ENCODE results near the gene SLC35F1.

SLC35F1 gene

DNA sequence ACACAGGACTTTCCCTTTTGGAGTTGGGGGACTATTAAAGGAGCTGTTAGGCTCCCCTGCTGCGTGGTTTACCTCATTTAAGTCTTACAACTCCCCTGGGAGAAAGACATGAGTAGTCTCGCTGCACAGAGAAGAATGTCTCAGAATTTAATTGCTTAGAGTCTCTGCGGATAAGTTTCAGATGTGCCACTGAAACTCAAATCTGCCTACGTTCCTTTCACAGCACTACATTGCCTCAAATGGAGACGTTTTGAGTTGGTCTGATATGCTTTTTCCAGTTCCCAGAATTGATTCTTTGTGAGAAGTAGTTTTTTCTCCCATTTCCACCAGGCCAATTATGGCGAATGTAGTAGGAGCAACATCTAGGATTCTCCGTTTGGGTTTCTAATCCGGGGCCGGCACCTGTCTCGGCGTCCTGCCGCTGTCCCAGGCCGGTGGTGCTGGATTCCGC lies 532 bp upstream of the SLC35F1 start:
- peak; percentile 30 for DNase-seq (ENCODE audit: extremely low spot score)
- TF ChIP-seq CTCF (IDR thresholded peaks at IDR 0.05; ENCODE audit: control extremely low read depth, extremely low read depth, low read depth, missing control alignments), result no peak
- ChIA-PET POLR2A (no interaction called here), CTCF (interaction anchor here (1.0 to 1.4 kb wide), 2 partner anchors 9 to 14 kb away, joined by 3 to 4 read pairs; no protein-coding TSS in a partner anchor)

DNA sequence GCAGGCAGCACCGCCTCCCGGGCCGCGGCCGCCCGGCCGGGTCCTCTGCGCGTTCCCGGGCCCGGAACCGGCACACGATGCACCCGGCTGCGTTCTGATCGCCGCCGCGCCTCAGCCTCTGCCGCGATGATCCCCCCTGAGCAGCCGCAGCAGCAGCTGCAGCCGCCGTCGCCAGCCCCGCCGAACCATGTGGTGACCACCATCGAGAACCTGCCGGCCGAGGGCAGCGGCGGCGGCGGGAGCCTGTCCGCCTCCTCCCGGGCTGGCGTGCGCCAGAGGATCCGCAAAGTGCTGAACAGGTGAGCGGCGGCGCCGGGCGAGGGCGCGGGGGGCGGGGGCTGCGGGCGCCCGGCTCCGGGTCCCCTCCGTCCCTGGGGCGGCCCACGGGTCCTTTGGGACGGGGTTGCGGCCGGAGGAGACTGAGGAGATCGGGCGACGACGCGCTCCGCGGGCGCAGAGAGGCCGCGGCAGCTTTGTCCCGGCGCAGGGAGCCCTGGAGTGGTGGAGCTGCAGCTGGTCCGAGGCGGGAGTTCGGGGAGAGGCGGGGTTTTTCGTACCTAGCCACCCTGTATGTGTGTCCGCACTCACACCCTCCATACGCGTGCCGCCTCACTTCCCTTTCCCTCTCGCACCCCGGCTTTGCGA lies 659 bp downstream of the SLC35F1 start:
- peak; percentile 18 for DNase-seq (ENCODE audit: extremely low spot score)
- POLR2A ChIA-PET, result no interaction called here
- CTCF ChIA-PET, result interaction anchor here (1.0 to 1.4 kb wide), 3 partner anchors 10 to 19 kb away, joined by 3 to 4 read pairs (median 3); no protein-coding TSS in a partner anchor
- TF ChIP-seq CTCF (IDR thresholded peaks at IDR 0.05; ENCODE audit: control extremely low read depth, extremely low read depth, low read depth, missing control alignments), result no peak

DNA sequence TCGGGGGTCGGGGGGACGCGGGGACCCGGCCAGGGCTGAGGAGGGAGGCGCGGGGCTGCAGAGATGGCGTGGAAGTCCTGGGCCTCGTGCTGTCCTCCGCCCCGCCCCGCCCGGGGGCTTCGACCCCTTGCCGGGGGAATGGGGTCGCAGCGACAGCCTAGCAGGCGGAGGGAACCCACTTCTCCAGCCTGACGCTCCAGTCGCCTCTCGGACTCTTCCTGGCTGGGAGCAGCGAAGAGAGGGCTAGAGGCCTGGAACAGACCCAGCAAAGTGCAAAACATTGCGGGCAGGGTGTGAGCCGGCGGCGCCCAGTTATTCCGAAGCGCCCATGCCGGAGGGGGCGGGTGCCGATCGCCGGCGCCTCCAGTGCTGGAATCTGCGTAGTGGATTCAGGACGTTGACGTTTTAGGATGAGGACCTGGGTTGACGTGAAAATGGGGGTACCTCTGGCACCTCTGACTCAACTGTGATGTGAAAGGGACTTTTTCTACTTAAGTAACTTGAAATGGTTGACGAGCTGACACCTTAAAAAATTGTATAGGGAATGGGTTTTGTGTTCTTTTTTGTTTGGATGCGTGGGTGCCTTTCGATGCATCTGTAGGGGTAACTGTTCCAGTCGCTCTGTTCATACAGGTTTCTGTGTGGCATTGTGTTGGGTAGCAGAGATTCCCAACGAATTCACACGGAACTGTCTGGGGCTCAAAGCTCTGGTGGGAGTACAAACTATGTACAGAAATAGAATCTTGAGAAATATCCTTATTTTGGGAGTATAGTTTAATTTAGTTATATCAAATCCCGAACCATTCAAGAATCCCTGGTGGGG lies 1.4 kb downstream of the SLC35F1 start:
- TF ChIP-seq CTCF (IDR thresholded peaks at IDR 0.05; ENCODE audit: control extremely low read depth, extremely low read depth, low read depth, missing control alignments), result no peak
- DNase-seq (ENCODE audit: extremely low spot score), result no peak
- POLR2A ChIA-PET, result no interaction called here
- CTCF ChIA-PET, result interaction anchor here (1.0 kb wide), 1 partner anchor 20 kb away, joined by 3 read pairs; no protein-coding TSS in a partner anchor

DNA sequence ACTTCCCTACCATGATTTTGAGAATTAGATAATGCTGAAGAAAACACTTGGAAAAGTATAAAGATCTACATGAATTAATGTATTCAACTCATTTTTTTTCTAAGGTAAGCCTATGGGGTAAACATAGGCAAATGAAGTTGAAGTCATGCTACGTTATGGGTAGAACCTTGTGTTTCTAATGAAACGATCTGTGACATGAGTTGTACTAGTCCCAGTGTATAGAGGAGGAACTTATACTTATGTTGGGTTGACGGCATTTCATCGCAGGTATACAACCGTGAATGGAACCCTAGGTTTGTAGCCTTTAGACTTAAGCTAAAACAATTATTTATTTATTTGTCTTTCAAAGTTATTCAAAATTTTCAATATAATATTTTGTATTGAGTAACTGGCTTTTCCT lies 2.6 kb downstream of the SLC35F1 start:
- no peak for TF ChIP-seq CTCF (IDR thresholded peaks at IDR 0.05; ENCODE audit: control extremely low read depth, extremely low read depth, low read depth, missing control alignments)
- no peak for DNase-seq (ENCODE audit: extremely low spot score)
- POLR2A ChIA-PET, result no interaction called here
- CTCF ChIA-PET, result no interaction called here

- DNase-seq (ENCODE audit: extremely low spot score), result no peak
- POLR2A ChIA-PET, result no interaction called here
- CTCF ChIA-PET, result no interaction called here
- TF ChIP-seq CTCF (IDR thresholded peaks at IDR 0.05; ENCODE audit: control extremely low read depth, extremely low read depth, low read depth, missing control alignments), result no peak
Observed at GRCh38 chr6:117910549-117910948, 3.5 kb downstream of the SLC35F1 start.

DNA sequence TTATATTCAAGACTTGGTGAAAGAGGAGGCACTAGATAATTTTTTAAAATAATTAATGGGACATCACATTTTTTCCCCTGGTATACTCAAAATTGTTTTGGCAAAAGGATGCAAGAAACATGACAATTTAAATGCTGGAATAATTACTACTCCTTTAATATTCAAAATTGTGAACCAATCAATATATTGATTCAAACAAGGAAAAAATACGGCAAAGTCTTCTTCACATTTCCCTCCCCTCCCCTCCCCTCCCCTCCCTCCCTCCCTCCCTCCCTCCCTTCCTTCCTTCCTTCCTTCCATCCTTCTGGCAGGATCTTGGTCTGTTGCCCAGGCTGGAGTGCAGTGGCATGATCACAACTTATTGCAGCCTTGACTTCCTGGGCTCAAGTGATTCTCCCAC lies 4.1 kb downstream of the SLC35F1 start:
- no peak for DNase-seq (ENCODE audit: extremely low spot score)
- ChIA-PET CTCF (no interaction called here), POLR2A (interaction anchor here (0.6 kb wide), 1 partner anchor 506 kb away, joined by 6 read pairs; no protein-coding TSS in a partner anchor)
- no peak for TF ChIP-seq CTCF (IDR thresholded peaks at IDR 0.05; ENCODE audit: control extremely low read depth, extremely low read depth, low read depth, missing control alignments)

All from GM10248 (cell line).